ENCODE results near the gene DST.

Gene DST

GRCh38 chr6:56620229-56620868 lies 22.3 kb downstream of the DST start:
- H3K27me3 ChIP-seq (replicated peaks), result no peaks in the 10 kb centered on the region
- no peak for TF ChIP-seq CTCF (IDR thresholded peaks at IDR 0.05; ENCODE audit: low read depth, low read length, missing control alignments)
- in situ Hi-C loops (cut with HindIII; ENCODE audit: low pct_ligation_motif_present, low sequenced_read_pairs), result loop anchor here (25.0 kb wide), 1 partner anchor 258 kb away; no protein-coding TSS in a partner anchor
- no peak overlapping the region for H3K4me3 ChIP-seq (ENCODE audit: low read depth, low read length)
- no peak for DNase-seq
- no peak overlapping the region for H3K27ac ChIP-seq
- peaks cover 52% of the 10 kb centered on the region for H3K36me3 ChIP-seq (replicated peaks)

- in situ Hi-C loops (cut with HindIII; ENCODE audit: low pct_ligation_motif_present, low sequenced_read_pairs), result loop anchor here (25.0 kb wide), 1 partner anchor 256 kb away; no protein-coding TSS in a partner anchor
- no peak for DNase-seq
These were observed 24.6 kb downstream of the DST start for GRCh38 chr6:56618050-56618449.

GRCh38 chr6:56616967-56617366 lies 25.7 kb downstream of the DST start:
- H3K36me3 ChIP-seq (replicated peaks), result peaks cover 42% of the 10 kb centered on the region
- no peak overlapping the region for H3K27ac ChIP-seq
- no peak for TF ChIP-seq CTCF (IDR thresholded peaks at IDR 0.05; ENCODE audit: low read depth, low read length, missing control alignments)
- no peak for DNase-seq
- H3K27me3 ChIP-seq (replicated peaks), result no peaks in the 10 kb centered on the region
- in situ Hi-C loops (cut with HindIII; ENCODE audit: low pct_ligation_motif_present, low sequenced_read_pairs), result loop anchor here (25.0 kb wide), 1 partner anchor 255 kb away; no protein-coding TSS in a partner anchor
- H3K4me3 ChIP-seq (ENCODE audit: low read depth, low read length), result no peak overlapping the region

More at GRCh38 chr6:56618050-56618449, 24.6 kb downstream of the DST start:
- H3K36me3 ChIP-seq (replicated peaks), result peaks cover 45% of the 10 kb centered on the region
- no peak overlapping the region for H3K4me3 ChIP-seq (ENCODE audit: low read depth, low read length)
- no peaks in the 10 kb centered on the region for H3K27me3 ChIP-seq (replicated peaks)
- no peak overlapping the region for H3K27ac ChIP-seq
- peak; percentile 48 for TF ChIP-seq CTCF (IDR thresholded peaks at IDR 0.05; ENCODE audit: low read depth, low read length, missing control alignments)

GRCh38 chr6:56613247-56613851 lies 29.3 kb downstream of the DST start:
- TF ChIP-seq CTCF (IDR thresholded peaks at IDR 0.05; ENCODE audit: low read depth, low read length, missing control alignments), result no peak
- Histone ChIP-seq H3K27me3 (replicated peaks) (no peaks in the 10 kb centered on the region), H3K27ac (no peak overlapping the region), H3K36me3 (replicated peaks) (peaks cover 35% of the 10 kb centered on the region), H3K4me3 (ENCODE audit: low read depth, low read length) (no peak overlapping the region)
- DNase-seq, result no peak
- in situ Hi-C loops (cut with HindIII; ENCODE audit: low pct_ligation_motif_present, low sequenced_read_pairs), result loop anchor here (25.0 kb wide), 1 partner anchor 251 kb away; no protein-coding TSS in a partner anchor

GRCh38 chr6:56608332-56608731 lies 34.4 kb downstream of the DST start:
- H3K27ac ChIP-seq, result no peak overlapping the region
- DNase-seq, result no peak
- in situ Hi-C loops (cut with HindIII; ENCODE audit: low pct_ligation_motif_present, low sequenced_read_pairs), result loop anchor here (25.0 kb wide), 1 partner anchor 246 kb away; no protein-coding TSS in a partner anchor
- H3K27me3 ChIP-seq (replicated peaks), result no peaks in the 10 kb centered on the region
- TF ChIP-seq CTCF (IDR thresholded peaks at IDR 0.05; ENCODE audit: low read depth, low read length, missing control alignments), result no peak
- H3K4me3 ChIP-seq (ENCODE audit: low read depth, low read length), result no peak overlapping the region
- H3K36me3 ChIP-seq (replicated peaks), result peaks cover 18% of the 10 kb centered on the region
